Thyroid gland (tissue), 4 donors: ENCODE measurements around the gene ARV1.

ENCODE experiments used
- CTCF ChIP-seq, 6 experiments: fragments of 200-600 bp in 3 of 6; fragments of 450-650 bp in 3 of 6; sonication (generic) in 3 of 6; IDR thresholded peaks; one replicate each; pipeline ENCODE4 v1.5.1; 2016 to 2019; ENCODE audit warnings: antibody characterized with exemption in 6 of 6, mild to moderate bottlenecking in 2 of 6, inconsistent platforms in 1 of 6, moderate library complexity in 1 of 6
- POLR2A ChIP-seq, 2 donors: fragments of 450-650 bp; IDR thresholded peaks; one replicate each; pipeline ENCODE4 v1.6.1; 2017; ENCODE audit warnings: antibody characterized with exemption in 2 of 2, mild to moderate bottlenecking in 2 of 2, moderate library complexity in 1 of 2

GRCh38 chr1:230936475-230936874 lies 42.4 kb upstream of the ARV1 start:
- no peak for TF ChIP-seq CTCF (IDR thresholded peaks at IDR 0.05)
- TF ChIP-seq POLR2A (IDR thresholded peaks at IDR 0.05): no peak
